T-cell (primary cell): ENCODE data around the gene RHOF. TPM values are rescaled to one million over a fixed set of nuclear protein-coding genes. Genes with fewer than 3 reads are reported as not detected.

Experiments
- ATAC-seq, 4 experiments: fragments of 200-7000 bp in 3 of 4; fragments of 150-1000 bp in 1 of 4; cut with Tn5 transposase; replicated peaks in 1 of 4; 1 replicate in 3 of 4; 2 replicates in 1 of 4; pipeline ENCODE4 v1.10.0; 2021; ENCODE audit warnings: moderate library complexity in 3 of 4, mild to moderate bottlenecking in 2 of 4, moderate number of reproducible peaks in 1 of 4
- CTCF ChIA-PET, 2 donors: fragments of 300-600 bp; sonication (Branson Sonifier 250); formaldehyde crosslinking; loops; one replicate each; lab custom pipeline; 2022; ENCODE audit warnings: antibody characterized with exemption in 2 of 2; lab: Charles Lee
- POLR2A ChIA-PET, 2 donors: fragments of 300-600 bp; sonication (Branson Sonifier 250); formaldehyde crosslinking; loops; one replicate each; lab custom pipeline; 2022; ENCODE audit warnings: antibody characterized with exemption in 2 of 2; lab: Charles Lee
- DNase-seq, 35 experiments: peaks; one replicate each; pipeline versions ENCODE4 v3.0.0 to v3.0.0-alpha.2; 2013 to 2023
- H3K27ac ChIP-seq: one replicate; pipeline ENCODE4 v1.5.1; 2013; ENCODE audit warnings: low read length
- H3K27me3 ChIP-seq, 2 experiments: replicated peaks in 1 of 2; 1 replicate in 1 of 2; 2 replicates in 1 of 2; pipeline versions ENCODE4 v1.6.1 to v1.7.0; 2013; ENCODE audit warnings: low read length in 1 of 2, mixed read lengths in 1 of 2; ENCODE audit not compliant: control insufficient read depth in 2 of 2, insufficient read depth in 2 of 2; ENCODE audit errors: extremely low read depth in 1 of 2
- H3K36me3 ChIP-seq, 2 donors: 1 replicate in 1 of 2; 2 replicates in 1 of 2; pipeline versions ENCODE4 v1.6.1 to v1.7.0; 2013; ENCODE audit warnings: low read length in 1 of 2; ENCODE audit not compliant: control insufficient read depth in 2 of 2, insufficient read depth in 1 of 2; ENCODE audit errors: extremely low read depth in 1 of 2
- H3K4me1 ChIP-seq, 2 experiments: 1 replicate in 1 of 2; 2 replicates in 1 of 2; pipeline versions ENCODE4 v1.6.1 to v1.7.0; 2013; ENCODE audit warnings: low read length in 2 of 2, mixed read lengths in 1 of 2; ENCODE audit not compliant: insufficient read depth in 2 of 2, control insufficient read depth in 1 of 2; ENCODE audit errors: extremely low read depth in 1 of 2
- H3K4me3 ChIP-seq, 2 donors: 1 replicate in 1 of 2; 2 replicates in 1 of 2; pipeline versions ENCODE4 v1.5.1 to v1.7.0; 2013; ENCODE audit warnings: mild to moderate bottlenecking in 2 of 2, low read length in 1 of 2, moderate library complexity in 1 of 2; ENCODE audit not compliant: control insufficient read depth in 1 of 2; ENCODE audit errors: extremely low read depth in 1 of 2
- H3K9me3 ChIP-seq: 2 replicates; pipeline ENCODE4 v1.7.0; 2013
- H3K27ac Mint-ChIP-seq, 2 donors: one replicate each; pipeline ENCODE4 v1.8.0; 2020 to 2021; ENCODE audit warnings: mild to moderate bottlenecking in 2 of 2, mixed read lengths in 2 of 2
- H3K27me3 Mint-ChIP-seq, 2 donors: one replicate each; pipeline ENCODE4 v1.8.0; 2021 to 2022; ENCODE audit warnings: mixed read lengths in 2 of 2
- H3K36me3 Mint-ChIP-seq: one replicate; pipeline ENCODE4 v1.8.0; 2021; ENCODE audit warnings: mixed read lengths
- H3K4me1 Mint-ChIP-seq, 3 donors: one replicate each; pipeline ENCODE4 v1.8.0; 2020 to 2022; ENCODE audit warnings: mixed read lengths in 3 of 3, mild to moderate bottlenecking in 1 of 3
- H3K4me3 Mint-ChIP-seq, 3 donors: one replicate each; pipeline ENCODE4 v1.8.0; 2020 to 2022; ENCODE audit warnings: mild to moderate bottlenecking in 3 of 3, mixed read lengths in 3 of 3, moderate library complexity in 3 of 3
- H3K9me3 Mint-ChIP-seq, 3 donors: one replicate each; pipeline ENCODE4 v1.8.0; 2020 to 2022; ENCODE audit warnings: mixed read lengths in 3 of 3
- WGBS: methylation state at CpG from one replicate; pipeline ENCODE4 v1.1.5; 2013; ENCODE audit warnings: missing lambda C conversion rate; ENCODE audit not compliant: insufficient coverage; 5-methylcytosine and 5-hydroxymethylcytosine counted together
- total RNA-seq, 35 experiments: library from RNA in 6 of 35; stranded (reverse) in 6 of 35; fragments of 120-200 nt in 1 of 35; gene quantifications; one replicate each; pipeline versions ENCODE4 v1.2.1 to v1.2.4 and lab custom pipeline; 2013 to 2026

Gene RHOF, protein sequence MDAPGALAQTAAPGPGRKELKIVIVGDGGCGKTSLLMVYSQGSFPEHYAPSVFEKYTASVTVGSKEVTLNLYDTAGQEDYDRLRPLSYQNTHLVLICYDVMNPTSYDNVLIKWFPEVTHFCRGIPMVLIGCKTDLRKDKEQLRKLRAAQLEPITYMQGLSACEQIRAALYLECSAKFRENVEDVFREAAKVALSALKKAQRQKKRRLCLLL
- 100 to 1,000 TPM; 137 to 158 (median 145) TPM for total RNA-seq
- total RNA-seq (2013) = 97.0 TPM
- total RNA-seq (lab: John Stamatoyannopoulos, UW) = 60.3 to 168 (median 95.2) reads per million in 29 experiments

DNA sequence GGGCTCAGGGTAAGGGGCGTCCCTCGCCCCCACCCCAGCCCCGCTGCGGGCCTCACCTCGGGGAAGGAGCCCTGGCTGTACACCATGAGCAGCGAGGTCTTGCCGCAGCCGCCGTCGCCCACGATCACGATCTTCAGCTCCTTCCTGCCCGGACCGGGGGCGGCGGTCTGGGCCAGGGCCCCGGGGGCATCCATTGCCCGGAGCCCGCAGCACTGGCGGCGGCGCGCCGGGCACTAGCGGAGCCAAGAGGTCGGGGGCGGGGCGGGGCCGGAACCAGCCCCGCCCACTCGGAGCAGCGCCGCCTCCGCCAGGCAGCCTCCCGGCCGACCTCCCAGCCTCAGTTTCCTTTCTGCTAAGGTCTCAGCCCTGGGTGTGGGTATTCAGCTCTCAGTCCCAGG lies at the start of gene RHOF:
Gene RHOF, minus strand, starts transcription at position 249 of the 398 bp plus-strand sequence. Its CDS starts 55 bp downstream, at position 194.
- CTCF ChIA-PET = interaction anchor here (0.6 to 7.9 kb wide), 24 partner anchors 8 to 473 kb away, joined by 3 to 344 read pairs (median 5); partner anchors contain the start of genes PSMD9 (in 1 of the 2), SETD1B (in 1 of the 2), TMEM120B (in 1 of the 2) and VPS33A (in 1 of the 2)
- Mint-ChIP-seq H3K36me3 (peaks cover 15% of the 10 kb centered on the region), H3K4me3 (peak within 1 kb of the TSS; percentile 89 to 94 (median 94)), H3K27ac (peak within 1 kb of the TSS; percentile 100), H3K27me3 (no peaks in the 10 kb centered on the region), H3K4me1 (peaks cover 67 to 74% (median 71%) of the 10 kb centered on the region in 3 donors), H3K9me3 (no peaks in the 10 kb centered on the region)
- WGBS = 0% methylated on average over 36 of the region's 36 CpGs
- Histone ChIP-seq H3K27me3 (no peaks in the 10 kb centered on the region), H3K4me3 (peak within 1 kb of the TSS; percentile 95 to 98), H3K4me1 (peaks cover 31 to 90% of the 10 kb centered on the region in 2 experiments), H3K36me3 (peaks cover 6 to 31% of the 10 kb centered on the region in 2 donors), H3K9me3 (no peaks in the 10 kb centered on the region), H3K27ac (peak within 1 kb of the TSS; percentile 97)
- POLR2A ChIA-PET = interaction anchor here (0.7 to 1.8 kb wide), 7 partner anchors 9 to 257 kb away, joined by 3 to 12 read pairs (median 5); no protein-coding TSS in a partner anchor
- DNase-seq = peak in 9 of 35 experiments; percentile 46 to 78 (median 60)
- ATAC-seq = peak in 3 of 4 experiments; percentile 8 to 15 (median 13)

DNA sequence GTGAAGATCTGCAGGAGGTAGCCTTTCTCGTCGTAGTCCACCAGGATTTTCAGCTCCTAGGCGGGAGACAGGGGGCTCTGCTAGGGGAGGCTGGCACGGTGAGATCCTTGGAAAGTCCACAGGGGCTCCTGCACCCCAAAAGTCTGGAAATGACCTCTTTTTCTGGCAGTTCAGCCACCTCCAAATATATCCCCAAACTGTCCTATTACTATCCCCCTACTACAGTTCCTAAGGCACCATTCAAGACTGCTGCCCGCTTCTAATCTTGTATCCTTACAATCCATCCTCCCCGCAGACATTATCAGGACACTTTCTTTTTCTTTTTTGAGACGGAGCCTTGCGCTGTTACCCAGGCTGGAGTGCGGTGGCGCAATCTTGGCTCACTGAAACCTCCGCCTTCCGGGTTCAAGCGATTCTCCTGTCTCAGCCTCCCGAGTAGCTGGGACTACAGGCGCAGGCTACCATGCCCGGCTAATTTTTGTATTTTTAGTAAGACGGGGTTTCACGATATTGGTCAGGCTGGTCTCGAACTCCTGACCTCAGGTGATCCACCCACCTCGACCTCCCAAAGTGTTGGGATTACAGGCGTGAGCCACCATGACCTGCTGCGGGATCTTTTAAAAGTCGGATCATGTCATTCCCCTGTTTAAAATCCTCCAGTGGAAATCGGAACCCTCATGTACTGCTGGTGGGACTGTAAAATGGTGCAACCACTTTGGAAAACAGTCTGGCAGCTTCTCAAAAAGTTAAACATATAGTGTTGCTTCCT lies 46.7 kb upstream of the RHOF start:
- ATAC-seq = no peak
- H3K36me3 ChIP-seq = no peaks in the 10 kb centered on the region
- H3K9me3 Mint-ChIP-seq = no peaks in the 10 kb centered on the region
- H3K27me3 Mint-ChIP-seq = no peaks in the 10 kb centered on the region
- H3K4me1 Mint-ChIP-seq = peaks cover 12 to 18% (median 14%) of the 10 kb centered on the region in 3 donors
- peak overlapping the region; percentile 65 to 97 for H3K4me3 ChIP-seq
- POLR2A ChIA-PET = interaction anchor here in 1 of 2 donors (0.5 kb wide), 1 partner anchor 156 kb away, joined by 6 read pairs; no protein-coding TSS in a partner anchor
- H3K27ac ChIP-seq = peak overlapping the region; percentile 49
- no peaks in the 10 kb centered on the region for H3K36me3 Mint-ChIP-seq
- H3K27me3 ChIP-seq = no peaks in the 10 kb centered on the region
- WGBS = 77% methylated on average over 23 of the region's 24 CpGs
- DNase-seq = no peak
- H3K4me1 ChIP-seq = peaks cover 6 to 17% of the 10 kb centered on the region in 2 experiments
- H3K9me3 ChIP-seq = no peaks in the 10 kb centered on the region
- peak overlapping the region; percentile 95 to 98 (median 97) for H3K4me3 Mint-ChIP-seq
- CTCF ChIA-PET = interaction anchor here in 1 of 2 donors (0.6 kb wide), 1 partner anchor 18 kb away, joined by 3 read pairs; no protein-coding TSS in a partner anchor
- H3K27ac Mint-ChIP-seq = peak overlapping the region; percentile 91

DNA sequence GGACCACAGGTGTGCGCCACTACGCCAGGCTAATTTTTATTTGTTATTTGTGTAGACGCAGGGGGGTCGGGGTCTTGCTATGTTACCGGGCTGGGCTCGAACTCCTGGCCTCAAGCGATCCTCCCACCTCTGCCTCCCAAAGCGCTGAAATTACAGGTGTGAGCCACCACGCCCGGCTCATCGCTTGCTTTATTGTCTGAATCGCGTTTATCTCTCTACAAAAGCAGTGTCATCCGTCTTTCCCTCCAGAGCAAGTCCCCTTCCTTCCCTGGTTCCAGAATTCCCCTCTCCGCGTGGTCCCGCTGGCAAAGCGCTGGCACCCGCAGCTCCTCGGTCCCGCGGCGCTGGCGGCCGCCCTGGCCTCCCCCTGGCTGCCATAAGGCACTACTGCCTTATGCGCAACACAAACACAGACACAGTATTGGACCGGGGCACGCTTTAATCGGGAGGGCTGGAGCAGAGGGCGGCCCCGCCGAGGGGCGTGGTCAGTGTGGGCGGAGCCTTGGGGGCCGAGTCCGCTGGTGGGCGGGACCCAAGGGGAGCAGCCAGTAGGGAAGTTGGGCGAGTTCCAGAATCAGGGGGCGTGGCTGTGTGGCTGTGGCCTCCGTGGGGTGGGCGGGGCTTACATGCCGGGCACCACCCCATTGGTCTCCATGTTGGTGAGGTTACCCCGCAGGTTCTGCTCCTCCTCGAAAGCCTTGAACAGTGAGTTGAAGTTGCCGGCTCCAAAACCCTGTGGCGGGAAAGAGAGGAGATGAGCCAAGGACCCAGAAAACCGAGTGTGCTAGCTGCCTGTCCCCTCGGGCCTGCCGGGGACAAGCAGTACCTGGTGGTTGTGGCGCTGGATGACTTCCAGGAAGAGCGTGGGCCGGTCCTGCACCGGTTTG lies 45.9 kb upstream of the RHOF start:
- H3K27me3 ChIP-seq = no peaks in the 10 kb centered on the region
- ChIA-PET POLR2A (interaction anchor here in 1 of 2 donors (0.6 kb wide), 1 partner anchor 1850 kb away, joined by 6 read pairs; no protein-coding TSS in a partner anchor), CTCF (interaction anchor here in 1 of 2 donors (0.6 to 1.1 kb wide), 2 partner anchors 12 to 1391 kb away, joined by 3 to 4 read pairs; no protein-coding TSS in a partner anchor)
- Mint-ChIP-seq H3K4me3 (peak overlapping the region; percentile 95 to 98 (median 97)), H3K4me1 (peaks cover 12 to 18% (median 14%) of the 10 kb centered on the region in 3 donors), H3K27me3 (no peaks in the 10 kb centered on the region), H3K36me3 (no peaks in the 10 kb centered on the region), H3K27ac (peak overlapping the region; percentile 91), H3K9me3 (no peaks in the 10 kb centered on the region)
- H3K4me1 ChIP-seq = peaks cover 6 to 17% of the 10 kb centered on the region in 2 experiments
- peak overlapping the region; percentile 49 for H3K27ac ChIP-seq
- peak overlapping the region; percentile 65 to 97 for H3K4me3 ChIP-seq
- peak; percentile 97 to 100 (median 99) for DNase-seq
- peak; percentile 94 to 99 (median 98) for ATAC-seq
- WGBS = 6% methylated on average over 47 of the region's 53 CpGs
- H3K36me3 ChIP-seq = no peaks in the 10 kb centered on the region
- no peaks in the 10 kb centered on the region for H3K9me3 ChIP-seq

DNA sequence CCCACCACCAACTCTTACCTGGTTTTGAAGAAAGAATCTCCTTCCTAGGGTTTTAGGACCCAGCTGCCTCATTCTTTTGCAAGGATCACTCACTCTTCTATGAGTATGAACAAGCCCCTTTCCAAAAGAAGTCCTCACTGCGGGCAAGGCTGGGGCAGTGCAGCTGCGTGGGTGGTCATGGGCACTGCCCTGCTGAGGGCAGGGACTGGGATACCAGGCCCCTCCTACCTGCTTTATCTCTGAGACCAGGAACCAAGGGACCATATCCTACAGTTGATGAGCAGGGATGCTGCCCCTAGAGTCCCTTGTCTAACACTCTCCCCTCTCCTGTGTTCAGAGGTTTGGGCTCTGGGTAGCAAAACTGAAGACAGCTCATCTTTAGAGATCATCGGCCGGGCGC lies 44.6 kb upstream of the RHOF start:
- ChIA-PET CTCF (interaction anchor here (0.6 to 1.1 kb wide), 5 partner anchors 11 to 1126 kb away, joined by 3 to 4 read pairs (median 3); no protein-coding TSS in a partner anchor), POLR2A (interaction anchor here in 1 of 2 donors (0.5 to 0.7 kb wide), 3 partner anchors 40 to 170 kb away, joined by 3 to 13 read pairs (median 7); no protein-coding TSS in a partner anchor)
- Mint-ChIP-seq H3K4me3 (peak overlapping the region in 1 of 3 donors; percentile 95), H3K9me3 (no peaks in the 10 kb centered on the region), H3K27ac (no peak overlapping the region), H3K36me3 (no peaks in the 10 kb centered on the region), H3K4me1 (peaks cover 12 to 18% (median 14%) of the 10 kb centered on the region in 3 donors), H3K27me3 (no peaks in the 10 kb centered on the region)
- no peak for DNase-seq
- 95% methylated on average over 3 of the region's 5 CpGs for WGBS
- peaks cover 6 to 17% of the 10 kb centered on the region in 2 experiments for H3K4me1 ChIP-seq
- H3K27ac ChIP-seq = no peak overlapping the region
- no peaks in the 10 kb centered on the region for H3K9me3 ChIP-seq
- no peaks in the 10 kb centered on the region for H3K27me3 ChIP-seq
- H3K36me3 ChIP-seq = no peaks in the 10 kb centered on the region
- no peak for ATAC-seq
- H3K4me3 ChIP-seq = no peak overlapping the region

DNA sequence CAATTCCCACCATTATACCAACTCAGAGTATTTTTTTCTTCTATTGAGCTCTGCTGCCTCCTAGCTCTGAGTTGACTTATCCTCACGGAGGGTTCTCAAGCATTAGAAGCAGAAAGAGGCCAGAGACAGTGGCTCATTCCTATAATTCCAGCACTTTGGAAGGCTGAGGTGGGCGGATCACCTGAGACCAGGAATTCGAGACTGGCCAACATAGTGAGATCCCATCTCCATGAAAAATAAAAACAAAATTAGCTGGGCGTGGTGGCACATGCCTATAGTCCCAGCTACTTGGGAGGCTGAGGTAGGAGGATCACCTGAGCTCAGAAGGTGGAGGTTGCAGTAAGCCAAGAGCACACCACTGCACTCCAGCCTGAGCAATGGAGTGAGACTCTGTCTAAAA lies 44.2 kb upstream of the RHOF start:
- no peak overlapping the region for H3K27ac ChIP-seq
- H3K27me3 ChIP-seq = no peaks in the 10 kb centered on the region
- POLR2A ChIA-PET = interaction anchor here in 1 of 2 donors (0.5 to 0.7 kb wide), 2 partner anchors 39 to 79 kb away, joined by 3 to 13 read pairs; no protein-coding TSS in a partner anchor
- Mint-ChIP-seq H3K4me1 (peaks cover 12 to 18% (median 14%) of the 10 kb centered on the region in 3 donors), H3K27ac (peak overlapping the region in 1 of 2 donors; percentile 34), H3K9me3 (no peaks in the 10 kb centered on the region), H3K36me3 (no peaks in the 10 kb centered on the region), H3K27me3 (no peaks in the 10 kb centered on the region), H3K4me3 (no peak overlapping the region)
- no peaks in the 10 kb centered on the region for H3K9me3 ChIP-seq
- no peak overlapping the region for H3K4me3 ChIP-seq
- no peaks in the 10 kb centered on the region for H3K36me3 ChIP-seq
- DNase-seq (no peak), ATAC-seq (no peak)
- CTCF ChIA-PET = interaction anchor here (0.6 to 1.0 kb wide), 5 partner anchors 32 to 1126 kb away, joined by 3 to 4 read pairs (median 3); no protein-coding TSS in a partner anchor
- 86% methylated on average over 1 of the region's 4 CpGs for WGBS
- H3K4me1 ChIP-seq = peaks cover 6 to 17% of the 10 kb centered on the region in 2 experiments
